ENCODE data around the gene ARL16.
A peak's percentile ranks its signal among the peaks of the same experiment; 100 is the strongest.
"Not testable (repeated sequence)": the region's sequence is repeated elsewhere in the genome, so short reads cannot be mapped to it uniquely, and the experiment has no call there.

Gene ARL16

GRCh38 chr17:81695211-81695610, 11.6 kb upstream of the ARL16 start:
- no peak for DNase-seq

DNA sequence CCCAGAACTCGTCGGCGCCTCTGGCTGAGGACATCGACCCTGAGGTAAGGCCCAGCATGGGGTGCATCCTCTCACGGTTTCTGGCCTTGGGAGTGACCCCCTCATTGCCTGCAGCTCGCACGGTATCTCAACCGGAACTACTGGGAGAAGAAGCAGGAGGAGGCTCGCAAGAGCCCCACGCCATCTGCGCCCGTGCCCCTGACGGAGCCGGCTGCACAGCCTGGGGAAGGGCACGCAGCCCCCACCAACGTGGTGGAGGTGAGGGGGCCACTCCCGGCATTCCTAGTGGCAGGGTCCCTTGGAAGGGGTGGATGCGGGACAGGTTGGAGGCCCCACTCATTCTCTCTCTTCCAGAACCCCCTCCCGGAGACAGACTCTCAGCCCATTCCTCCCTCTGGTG, 11.2 kb upstream of the ARL16 start:
- no peak for DNase-seq

- DNase-seq = no peak
These were observed 10.1 kb upstream of the ARL16 start for GRCh38 chr17:81693509-81694210.

DNA sequence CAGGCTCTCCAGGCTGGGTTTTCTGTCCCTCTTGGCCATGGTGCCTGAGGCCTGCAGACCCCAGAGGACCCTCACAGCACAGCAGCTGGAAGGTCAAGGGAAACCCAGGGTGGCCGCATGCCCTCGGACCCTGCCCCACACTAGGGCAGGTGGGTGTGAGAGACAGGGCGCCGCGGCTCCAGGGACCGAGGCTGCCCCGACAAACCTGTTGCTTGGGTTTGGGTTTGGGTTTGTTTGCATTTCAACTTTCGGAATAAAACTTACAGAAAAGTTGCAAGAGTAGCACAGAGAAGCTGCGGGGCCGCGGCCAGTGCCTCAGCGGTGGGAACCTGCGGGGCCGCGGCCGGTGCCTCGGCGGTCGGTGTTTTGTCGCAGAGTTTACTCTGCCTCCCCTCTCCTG, 8.0 kb upstream of the ARL16 start:
- DNase-seq = no peak

DNA sequence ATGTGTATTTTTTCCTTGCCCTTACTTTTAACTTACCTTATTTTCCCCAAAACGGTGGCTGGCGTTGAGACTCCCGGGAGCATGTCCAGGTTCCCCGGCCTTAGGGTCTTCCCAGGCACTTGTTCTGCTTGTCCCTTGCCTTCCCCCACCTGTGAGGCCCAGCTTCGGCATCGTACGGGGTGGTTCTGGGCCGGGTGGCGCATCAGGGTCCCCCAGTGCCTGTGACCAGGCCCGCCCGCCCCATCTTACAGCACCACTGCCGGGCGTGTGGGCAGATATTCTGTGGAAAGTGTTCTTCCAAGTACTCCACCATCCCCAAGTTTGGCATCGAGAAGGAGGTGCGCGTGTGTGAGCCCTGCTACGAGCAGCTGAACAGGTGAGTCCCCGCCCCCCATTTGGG, 7.6 kb upstream of the ARL16 start:
- no peak for DNase-seq

GRCh38 chr17:81690549-81690948, 7.0 kb upstream of the ARL16 start:
- no peak for DNase-seq

- DNase-seq = no peak
These were observed 6.5 kb upstream of the ARL16 start for GRCh38 chr17:81690066-81690465.

DNA sequence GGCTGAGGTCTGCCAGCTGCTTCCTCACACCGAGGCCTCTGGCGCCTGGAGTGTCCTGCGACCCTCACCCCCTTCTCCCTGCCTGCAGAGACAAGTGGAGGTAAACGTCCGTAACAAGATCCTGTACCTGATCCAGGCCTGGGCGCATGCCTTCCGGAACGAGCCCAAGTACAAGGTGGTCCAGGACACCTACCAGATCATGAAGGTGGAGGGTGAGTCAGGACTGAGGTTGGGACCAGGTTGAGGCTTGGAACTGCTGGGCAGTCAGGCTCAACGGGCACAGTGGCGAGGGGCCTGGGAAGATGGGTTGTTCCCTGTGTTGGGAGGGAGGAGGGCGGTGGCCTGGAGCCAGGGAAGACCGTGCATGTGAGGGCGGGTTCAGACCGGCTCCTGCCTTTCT, 5.0 kb upstream of the ARL16 start:
- DNase-seq = no peak

DNA sequence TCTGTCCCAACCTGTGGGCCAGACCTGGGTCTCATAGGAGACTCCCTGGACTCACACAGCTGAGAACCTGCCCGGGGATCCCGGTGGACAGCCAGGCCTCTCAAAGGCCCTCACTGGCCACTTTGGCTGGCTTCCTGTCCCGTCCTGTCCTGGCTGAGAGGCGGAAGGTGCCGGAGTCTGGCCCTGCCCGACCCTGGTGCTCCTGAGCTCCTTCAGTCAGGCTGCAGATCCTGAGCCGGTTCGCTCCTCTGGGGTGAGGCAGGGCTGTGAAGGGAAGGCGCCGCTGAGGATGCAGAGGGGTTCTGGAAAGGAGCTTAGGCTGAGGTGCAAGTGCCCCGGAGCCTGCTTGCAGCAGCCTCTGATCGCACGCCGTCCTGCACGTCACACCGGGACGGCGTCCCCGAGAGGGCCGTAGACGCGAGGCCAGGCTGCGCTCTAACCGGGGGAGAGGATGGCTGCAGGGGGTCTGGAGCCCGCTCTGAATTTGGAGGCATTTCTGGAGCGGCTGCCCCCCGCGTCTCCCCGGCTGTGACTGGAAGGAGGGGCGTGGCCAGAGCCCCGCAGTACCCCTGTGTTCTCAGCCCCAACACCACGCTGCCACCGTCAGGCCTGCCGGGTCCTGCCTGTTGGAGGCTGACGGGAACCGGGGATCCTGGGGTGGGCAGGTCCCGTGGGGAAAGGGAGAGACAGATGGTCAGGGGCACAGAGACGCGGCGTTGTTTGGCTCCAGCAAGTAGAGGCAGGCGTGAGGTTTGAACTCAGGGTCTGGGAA, 4.4 kb upstream of the ARL16 start:
- no peak for DNase-seq

DNA sequence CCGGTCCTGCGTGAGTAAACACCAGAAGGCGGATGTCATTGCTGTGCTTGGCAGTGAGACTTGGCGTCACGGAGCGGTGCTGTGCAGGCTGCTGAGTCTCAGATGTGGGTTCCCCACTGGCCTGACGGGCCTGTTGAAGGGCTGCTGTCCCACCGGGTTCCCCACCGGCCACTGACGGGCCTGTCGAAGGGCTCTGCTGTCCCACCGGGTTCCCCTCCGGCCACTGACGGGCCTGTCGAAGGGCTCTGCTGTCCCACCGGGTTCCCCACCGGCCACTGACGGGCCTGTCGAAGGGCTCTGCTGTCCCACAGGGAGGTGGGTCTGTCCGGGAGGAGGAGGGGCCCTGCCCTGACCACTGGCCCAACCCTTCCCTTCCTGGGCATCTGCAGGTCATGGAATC, 3.0 kb upstream of the ARL16 start:
- no peak for DNase-seq

GRCh38 chr17:81685108-81685507, 1.5 kb upstream of the ARL16 start:
- DNase-seq = peak; percentile 60

GRCh38 chr17:81684442-81684911, 880 bp upstream of the ARL16 start:
- no peak for DNase-seq

DNA sequence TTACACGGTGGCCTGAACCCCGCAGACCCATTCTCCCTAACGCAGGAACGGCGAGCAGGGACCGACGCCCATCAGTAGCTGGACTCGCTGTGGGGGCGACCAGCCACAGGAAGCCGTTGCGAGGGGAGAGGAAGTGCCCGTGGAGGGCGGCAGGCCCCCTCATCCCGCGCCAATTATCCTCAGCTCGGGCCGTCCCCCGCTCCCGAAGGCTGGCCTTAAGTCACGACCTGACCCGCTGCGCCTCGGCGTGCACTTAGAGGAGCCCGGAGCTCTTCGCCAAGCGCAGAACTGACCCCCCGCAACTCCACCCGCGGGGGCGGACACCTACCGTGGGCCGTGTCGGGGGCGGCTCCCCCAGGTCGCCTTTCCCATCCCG, 401 bp downstream of the ARL16 start:
- DNase-seq = no peak

GRCh38 chr17:81682565-81683207, 911 bp downstream of the ARL16 start:
- DNase-seq = no peak

- no peak for DNase-seq
These were observed 1.9 kb downstream of the ARL16 start for GRCh38 chr17:81681672-81682071.

- no peak for DNase-seq
These were observed 3.4 kb downstream of the ARL16 start for GRCh38 chr17:81680150-81680549.

- no peak for DNase-seq
These were observed 6.7 kb downstream of the ARL16 start for GRCh38 chr17:81676906-81677305.

DNA sequence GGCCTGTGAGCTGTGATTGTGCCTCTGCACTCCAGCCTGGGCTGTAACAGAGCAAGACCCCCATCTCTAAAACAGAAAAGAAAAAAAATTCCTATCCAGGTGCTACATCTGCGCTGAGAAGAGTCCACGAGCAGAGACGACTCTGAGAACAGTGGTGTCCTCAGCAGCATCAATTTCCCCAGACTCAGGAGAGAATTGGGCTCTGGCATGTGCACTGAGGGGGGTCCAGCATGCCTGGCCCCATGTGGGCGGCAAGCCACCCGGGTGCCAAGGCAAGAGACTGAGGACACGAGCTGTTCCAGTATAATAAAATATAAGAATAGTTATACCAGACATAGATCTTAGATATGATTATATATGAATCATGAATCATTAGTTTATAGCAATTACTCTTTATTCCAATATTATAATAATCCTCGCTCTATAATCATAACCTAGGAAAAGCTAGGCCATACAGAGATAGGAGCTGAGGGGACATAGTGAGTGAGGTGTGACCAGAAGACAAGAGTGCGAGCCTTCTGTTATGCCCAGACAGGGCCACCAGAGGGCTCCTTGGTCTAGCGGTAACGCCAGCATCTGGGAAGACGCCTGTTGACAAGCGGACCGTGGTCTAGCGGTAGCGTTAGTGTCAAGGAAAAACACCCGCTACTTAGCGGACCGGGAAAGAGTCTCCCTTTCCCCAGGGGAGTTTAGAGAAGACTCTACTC, 7.9 kb downstream of the ARL16 start:
- DNase-seq = not testable (repeated sequence)

GRCh38 chr17:81673561-81674258, 9.9 kb downstream of the ARL16 start:
- no peak for DNase-seq

- no peak for DNase-seq
These were observed 10.6 kb downstream of the ARL16 start for GRCh38 chr17:81672954-81673353.

DNA sequence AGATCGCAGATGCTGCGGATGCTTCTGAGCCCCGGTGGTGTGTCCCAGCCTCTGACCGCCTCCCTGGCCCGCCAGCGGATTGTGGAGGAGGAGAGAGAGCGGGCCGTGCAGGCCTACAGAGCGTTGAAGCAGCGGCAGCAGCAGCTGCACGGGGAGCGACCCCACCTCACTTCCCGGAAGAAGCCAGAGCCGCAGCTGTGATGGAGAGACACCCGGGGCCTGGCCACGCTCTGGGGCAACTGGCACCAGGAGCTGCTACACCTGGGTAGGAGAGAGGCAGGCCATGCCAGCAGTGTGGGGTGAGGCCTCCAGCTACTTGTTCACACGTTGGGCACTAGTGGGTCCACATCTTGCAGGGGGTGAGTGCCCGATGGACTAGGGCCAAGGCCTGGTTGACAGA, 11.1 kb downstream of the ARL16 start:
- no peak for DNase-seq

- no peak for DNase-seq
These were observed 15.8 kb downstream of the ARL16 start for GRCh38 chr17:81667754-81668153.

All from NCI-H226 (cell line).